ENCODE results near the gene NDUFAB1.
"Not testable (repeated sequence)": the region's sequence is repeated elsewhere in the genome, so short reads cannot be mapped to it uniquely, and the experiment has no call there.

Gene NDUFAB1

GRCh38 chr16:23544436-23544835 lies 51.7 kb downstream of the NDUFAB1 start:
- no peak for FAIRE-seq

GRCh38 chr16:23540817-23541178 lies 55.3 kb downstream of the NDUFAB1 start:
- FAIRE-seq = not testable (repeated sequence)

- FAIRE-seq = peak; percentile 62
Measured at GRCh38 chr16:23539984-23540816, 55.9 kb downstream of the NDUFAB1 start.

GRCh38 chr16:23538919-23539278 lies 57.2 kb downstream of the NDUFAB1 start:
- FAIRE-seq = no peak

- no peak for FAIRE-seq
Measured at GRCh38 chr16:23537390-23537789, 58.7 kb downstream of the NDUFAB1 start.

- no peak for FAIRE-seq
Measured at GRCh38 chr16:23535901-23536300, 60.2 kb downstream of the NDUFAB1 start.

GRCh38 chr16:23534868-23535860 lies 61.0 kb downstream of the NDUFAB1 start:
- FAIRE-seq = no peak

- FAIRE-seq = no peak
Measured at GRCh38 chr16:23532448-23532847, 63.7 kb downstream of the NDUFAB1 start.

All from islet of Langerhans (tissue), 1 donor.